Measurements from ENCODE around the gene SERPINB8.

Gene SERPINB8

GRCh38 chr18:63980027-63980426 is 10.1 kb downstream of the SERPINB8 start:
- no peak for DNase-seq
- Histone ChIP-seq H3K9me3 (ENCODE audit: control insufficient read depth, low read length) (no peaks in the 10 kb centered on the region), H3K36me3 (ENCODE audit: control insufficient read depth, insufficient read depth, low read length) (peaks cover 30% of the 10 kb centered on the region), H3K4me3 (ENCODE audit: insufficient read depth, low read depth, low read length, poor library complexity, severe bottlenecking) (no peak overlapping the region), H3K27ac (ENCODE audit: insufficient read depth, low read length, poor library complexity, severe bottlenecking) (no peak overlapping the region), H3K4me1 (ENCODE audit: control insufficient read depth, insufficient read depth, low read length, poor library complexity, severe bottlenecking) (no peaks in the 10 kb centered on the region), H3K27me3 (replicated peaks; ENCODE audit: control insufficient read depth, insufficient read depth, low read length, poor library complexity, severe bottlenecking) (no peaks in the 10 kb centered on the region)

GRCh38 chr18:63980896-63981460 is 11.1 kb downstream of the SERPINB8 start:
- H3K27me3 ChIP-seq (replicated peaks; ENCODE audit: control insufficient read depth, insufficient read depth, low read length, poor library complexity, severe bottlenecking): no peaks in the 10 kb centered on the region
- no peaks in the 10 kb centered on the region for H3K4me1 ChIP-seq (ENCODE audit: control insufficient read depth, insufficient read depth, low read length, poor library complexity, severe bottlenecking)
- H3K36me3 ChIP-seq (ENCODE audit: control insufficient read depth, insufficient read depth, low read length): peaks cover 35% of the 10 kb centered on the region
- no peak for DNase-seq
- H3K4me3 ChIP-seq (ENCODE audit: insufficient read depth, low read depth, low read length, poor library complexity, severe bottlenecking): no peak overlapping the region
- no peaks in the 10 kb centered on the region for H3K9me3 ChIP-seq (ENCODE audit: control insufficient read depth, low read length)
- H3K27ac ChIP-seq (ENCODE audit: insufficient read depth, low read length, poor library complexity, severe bottlenecking): no peak overlapping the region

- no peak overlapping the region for H3K27ac ChIP-seq (ENCODE audit: insufficient read depth, low read length, poor library complexity, severe bottlenecking)
- H3K9me3 ChIP-seq (ENCODE audit: control insufficient read depth, low read length): no peaks in the 10 kb centered on the region
- H3K4me1 ChIP-seq (ENCODE audit: control insufficient read depth, insufficient read depth, low read length, poor library complexity, severe bottlenecking): no peaks in the 10 kb centered on the region
- H3K27me3 ChIP-seq (replicated peaks; ENCODE audit: control insufficient read depth, insufficient read depth, low read length, poor library complexity, severe bottlenecking): no peaks in the 10 kb centered on the region
- H3K36me3 ChIP-seq (ENCODE audit: control insufficient read depth, insufficient read depth, low read length): peaks cover 38% of the 10 kb centered on the region
- DNase-seq: no peak
- no peak overlapping the region for H3K4me3 ChIP-seq (ENCODE audit: insufficient read depth, low read depth, low read length, poor library complexity, severe bottlenecking)
Observed at GRCh38 chr18:63981719-63982118, 11.8 kb downstream of the SERPINB8 start.

- peaks cover 43% of the 10 kb centered on the region for H3K36me3 ChIP-seq (ENCODE audit: control insufficient read depth, insufficient read depth, low read length)
- H3K4me1 ChIP-seq (ENCODE audit: control insufficient read depth, insufficient read depth, low read length, poor library complexity, severe bottlenecking): no peaks in the 10 kb centered on the region
- DNase-seq: no peak
- no peaks in the 10 kb centered on the region for H3K9me3 ChIP-seq (ENCODE audit: control insufficient read depth, low read length)
- H3K4me3 ChIP-seq (ENCODE audit: insufficient read depth, low read depth, low read length, poor library complexity, severe bottlenecking): no peak overlapping the region
- H3K27ac ChIP-seq (ENCODE audit: insufficient read depth, low read length, poor library complexity, severe bottlenecking): no peak overlapping the region
- H3K27me3 ChIP-seq (replicated peaks; ENCODE audit: control insufficient read depth, insufficient read depth, low read length, poor library complexity, severe bottlenecking): no peaks in the 10 kb centered on the region
Observed at GRCh38 chr18:63982361-63982760, 12.5 kb downstream of the SERPINB8 start.

GRCh38 chr18:63986885-63987284 is 17.0 kb downstream of the SERPINB8 start:
- DNase-seq: no peak
- no peaks in the 10 kb centered on the region for H3K9me3 ChIP-seq (ENCODE audit: control insufficient read depth, low read length)
- no peaks in the 10 kb centered on the region for H3K4me1 ChIP-seq (ENCODE audit: control insufficient read depth, insufficient read depth, low read length, poor library complexity, severe bottlenecking)
- no peak overlapping the region for H3K27ac ChIP-seq (ENCODE audit: insufficient read depth, low read length, poor library complexity, severe bottlenecking)
- no peak overlapping the region for H3K4me3 ChIP-seq (ENCODE audit: insufficient read depth, low read depth, low read length, poor library complexity, severe bottlenecking)
- H3K36me3 ChIP-seq (ENCODE audit: control insufficient read depth, insufficient read depth, low read length): peaks cover 32% of the 10 kb centered on the region
- no peaks in the 10 kb centered on the region for H3K27me3 ChIP-seq (replicated peaks; ENCODE audit: control insufficient read depth, insufficient read depth, low read length, poor library complexity, severe bottlenecking)

- no peak overlapping the region for H3K27ac ChIP-seq (ENCODE audit: insufficient read depth, low read length, poor library complexity, severe bottlenecking)
- DNase-seq: no peak
- H3K27me3 ChIP-seq (replicated peaks; ENCODE audit: control insufficient read depth, insufficient read depth, low read length, poor library complexity, severe bottlenecking): no peaks in the 10 kb centered on the region
- H3K4me3 ChIP-seq (ENCODE audit: insufficient read depth, low read depth, low read length, poor library complexity, severe bottlenecking): no peak overlapping the region
- no peaks in the 10 kb centered on the region for H3K4me1 ChIP-seq (ENCODE audit: control insufficient read depth, insufficient read depth, low read length, poor library complexity, severe bottlenecking)
- peaks cover 24% of the 10 kb centered on the region for H3K36me3 ChIP-seq (ENCODE audit: control insufficient read depth, insufficient read depth, low read length)
- H3K9me3 ChIP-seq (ENCODE audit: control insufficient read depth, low read length): no peaks in the 10 kb centered on the region
Observed at GRCh38 chr18:63987743-63988142, 17.9 kb downstream of the SERPINB8 start.

GRCh38 chr18:63992751-63993150 is 22.9 kb downstream of the SERPINB8 start:
- no peak overlapping the region for H3K27ac ChIP-seq (ENCODE audit: insufficient read depth, low read length, poor library complexity, severe bottlenecking)
- no peaks in the 10 kb centered on the region for H3K36me3 ChIP-seq (ENCODE audit: control insufficient read depth, insufficient read depth, low read length)
- no peak for DNase-seq
- H3K4me1 ChIP-seq (ENCODE audit: control insufficient read depth, insufficient read depth, low read length, poor library complexity, severe bottlenecking): no peaks in the 10 kb centered on the region
- peaks cover 16% of the 10 kb centered on the region for H3K9me3 ChIP-seq (ENCODE audit: control insufficient read depth, low read length)
- H3K27me3 ChIP-seq (replicated peaks; ENCODE audit: control insufficient read depth, insufficient read depth, low read length, poor library complexity, severe bottlenecking): no peaks in the 10 kb centered on the region
- H3K4me3 ChIP-seq (ENCODE audit: insufficient read depth, low read depth, low read length, poor library complexity, severe bottlenecking): no peak overlapping the region

- no peaks in the 10 kb centered on the region for H3K36me3 ChIP-seq (ENCODE audit: control insufficient read depth, insufficient read depth, low read length)
Observed at GRCh38 chr18:63994783-63995399, 25.0 kb downstream of the SERPINB8 start.

GRCh38 chr18:63997041-63997440 is 27.2 kb downstream of the SERPINB8 start:
- H3K27me3 ChIP-seq (replicated peaks; ENCODE audit: control insufficient read depth, insufficient read depth, low read length, poor library complexity, severe bottlenecking): no peaks in the 10 kb centered on the region
- no peak overlapping the region for H3K4me3 ChIP-seq (ENCODE audit: insufficient read depth, low read depth, low read length, poor library complexity, severe bottlenecking)
- DNase-seq: no peak
- H3K27ac ChIP-seq (ENCODE audit: insufficient read depth, low read length, poor library complexity, severe bottlenecking): no peak overlapping the region
- H3K36me3 ChIP-seq (ENCODE audit: control insufficient read depth, insufficient read depth, low read length): no peaks in the 10 kb centered on the region
- peaks cover 16% of the 10 kb centered on the region for H3K9me3 ChIP-seq (ENCODE audit: control insufficient read depth, low read length)
- no peaks in the 10 kb centered on the region for H3K4me1 ChIP-seq (ENCODE audit: control insufficient read depth, insufficient read depth, low read length, poor library complexity, severe bottlenecking)

More at GRCh38 chr18:63994783-63995399, 25.0 kb downstream of the SERPINB8 start:
- no peaks in the 10 kb centered on the region for H3K4me1 ChIP-seq (ENCODE audit: control insufficient read depth, insufficient read depth, low read length, poor library complexity, severe bottlenecking)
- H3K27me3 ChIP-seq (replicated peaks; ENCODE audit: control insufficient read depth, insufficient read depth, low read length, poor library complexity, severe bottlenecking): no peaks in the 10 kb centered on the region
- H3K4me3 ChIP-seq (ENCODE audit: insufficient read depth, low read depth, low read length, poor library complexity, severe bottlenecking): no peak overlapping the region
- DNase-seq: peak in 2 of 3 donors; percentile 4 to 24
- H3K9me3 ChIP-seq (ENCODE audit: control insufficient read depth, low read length): peaks cover 16% of the 10 kb centered on the region
- no peak overlapping the region for H3K27ac ChIP-seq (ENCODE audit: insufficient read depth, low read length, poor library complexity, severe bottlenecking)

GRCh38 chr18:63997606-63998005 is 27.7 kb downstream of the SERPINB8 start:
- no peak for DNase-seq
- Histone ChIP-seq H3K4me1 (ENCODE audit: control insufficient read depth, insufficient read depth, low read length, poor library complexity, severe bottlenecking) (no peaks in the 10 kb centered on the region), H3K9me3 (ENCODE audit: control insufficient read depth, low read length) (peaks cover 16% of the 10 kb centered on the region), H3K4me3 (ENCODE audit: insufficient read depth, low read depth, low read length, poor library complexity, severe bottlenecking) (no peak overlapping the region), H3K27ac (ENCODE audit: insufficient read depth, low read length, poor library complexity, severe bottlenecking) (no peak overlapping the region), H3K27me3 (replicated peaks; ENCODE audit: control insufficient read depth, insufficient read depth, low read length, poor library complexity, severe bottlenecking) (no peaks in the 10 kb centered on the region), H3K36me3 (ENCODE audit: control insufficient read depth, insufficient read depth, low read length) (no peaks in the 10 kb centered on the region)
